Neural crest cell (in vitro differentiated cells): ENCODE results near the gene SLC6A12. TPM values are rescaled to one million over a fixed set of nuclear protein-coding genes. Genes with fewer than 3 reads are reported as not detected.

Experiments
- DNase-seq: peaks from one replicate; pipeline ENCODE4 v3.0.0; 2021; ENCODE audit warnings: low read depth, mixed read lengths, low spot score
- H3K27ac Mint-ChIP-seq: one replicate; pipeline ENCODE4 v1.8.0; 2021; ENCODE audit warnings: mild to moderate bottlenecking, mixed read lengths; ENCODE audit not compliant: unreplicated experiment
- H3K27me3 Mint-ChIP-seq: 2 replicates; pipeline ENCODE4 v1.8.0; 2021; ENCODE audit warnings: low read depth, mild to moderate bottlenecking, mixed read lengths
- H3K36me3 Mint-ChIP-seq: 2 replicates; pipeline ENCODE4 v1.8.0; 2021; ENCODE audit warnings: low read depth, mild to moderate bottlenecking, mixed read lengths
- H3K4me1 Mint-ChIP-seq: 2 replicates; pipeline ENCODE4 v1.8.0; 2021; ENCODE audit warnings: mixed read lengths
- H3K4me3 Mint-ChIP-seq: one replicate; pipeline ENCODE4 v1.8.0; 2021; ENCODE audit warnings: mild to moderate bottlenecking, mixed read lengths
- H3K9me3 Mint-ChIP-seq: 2 replicates; pipeline ENCODE4 v1.8.0; 2021; ENCODE audit warnings: mixed read lengths
- total RNA-seq: library from RNA; stranded (reverse); gene quantifications from 2 replicates; pipeline ENCODE4 v1.2.1, GENCODE V29; 2021
- TF ChIP-seq, protein P1 (sequence below): fragments of 200-600 bp; sonication (generic); conservative IDR thresholded peaks from 2 replicates; pipeline ENCODE4 v1.5.0; 2021; ENCODE audit warnings: antibody characterized with exemption, mild to moderate bottlenecking

SLC6A12 gene
- total RNA-seq, 1 donor from 2014 or later = 0.47 TPM

GRCh38 chr12:224330-224729, 10.4 kb upstream of the SLC6A12 start:
- TF ChIP-seq, protein P1, sequence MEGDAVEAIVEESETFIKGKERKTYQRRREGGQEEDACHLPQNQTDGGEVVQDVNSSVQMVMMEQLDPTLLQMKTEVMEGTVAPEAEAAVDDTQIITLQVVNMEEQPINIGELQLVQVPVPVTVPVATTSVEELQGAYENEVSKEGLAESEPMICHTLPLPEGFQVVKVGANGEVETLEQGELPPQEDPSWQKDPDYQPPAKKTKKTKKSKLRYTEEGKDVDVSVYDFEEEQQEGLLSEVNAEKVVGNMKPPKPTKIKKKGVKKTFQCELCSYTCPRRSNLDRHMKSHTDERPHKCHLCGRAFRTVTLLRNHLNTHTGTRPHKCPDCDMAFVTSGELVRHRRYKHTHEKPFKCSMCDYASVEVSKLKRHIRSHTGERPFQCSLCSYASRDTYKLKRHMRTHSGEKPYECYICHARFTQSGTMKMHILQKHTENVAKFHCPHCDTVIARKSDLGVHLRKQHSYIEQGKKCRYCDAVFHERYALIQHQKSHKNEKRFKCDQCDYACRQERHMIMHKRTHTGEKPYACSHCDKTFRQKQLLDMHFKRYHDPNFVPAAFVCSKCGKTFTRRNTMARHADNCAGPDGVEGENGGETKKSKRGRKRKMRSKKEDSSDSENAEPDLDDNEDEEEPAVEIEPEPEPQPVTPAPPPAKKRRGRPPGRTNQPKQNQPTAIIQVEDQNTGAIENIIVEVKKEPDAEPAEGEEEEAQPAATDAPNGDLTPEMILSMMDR = no peak
- no peaks in the 10 kb centered on the region for H3K9me3 Mint-ChIP-seq

DNA sequence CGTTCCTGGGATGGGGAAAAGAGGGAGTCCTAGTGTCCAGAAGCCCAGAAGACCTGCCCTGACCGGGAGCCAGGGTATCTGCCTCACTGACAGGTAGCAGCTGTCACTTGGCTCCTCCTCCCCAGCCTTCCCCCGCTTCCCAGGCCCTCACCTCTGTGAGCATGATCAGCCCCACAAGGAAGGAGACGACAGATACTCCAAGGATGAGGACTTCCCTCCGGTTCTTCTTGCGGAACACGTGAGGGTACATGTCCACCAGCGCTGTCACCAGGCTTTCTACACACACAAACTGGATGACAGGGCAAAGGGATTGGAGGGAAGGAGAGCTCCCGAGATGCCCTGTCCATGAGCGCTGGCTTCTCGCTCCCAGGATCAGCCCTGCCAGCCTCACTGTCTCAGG, 9.9 kb upstream of the SLC6A12 start:
- Mint-ChIP-seq H3K36me3 (no peaks in the 10 kb centered on the region), H3K4me3 (no peak overlapping the region), H3K27me3 (peaks cover 10% of the 10 kb centered on the region), H3K9me3 (no peaks in the 10 kb centered on the region), H3K4me1 (peaks cover 5% of the 10 kb centered on the region), H3K27ac (no peak overlapping the region)
- TF ChIP-seq, protein P1 = no peak
- no peak for DNase-seq

More at GRCh38 chr12:224330-224729, 10.4 kb upstream of the SLC6A12 start:
- Mint-ChIP-seq H3K36me3 (no peaks in the 10 kb centered on the region), H3K4me3 (no peak overlapping the region), H3K4me1 (peaks cover 10% of the 10 kb centered on the region), H3K27ac (no peak overlapping the region), H3K27me3 (peaks cover 14% of the 10 kb centered on the region)
- DNase-seq = no peak

- no peaks in the 10 kb centered on the region for H3K9me3 Mint-ChIP-seq
- no peak overlapping the region for H3K4me3 Mint-ChIP-seq
- peaks cover 3% of the 10 kb centered on the region for H3K27me3 Mint-ChIP-seq
- H3K4me1 Mint-ChIP-seq = no peaks in the 10 kb centered on the region
- no peak overlapping the region for H3K27ac Mint-ChIP-seq
- H3K36me3 Mint-ChIP-seq = no peaks in the 10 kb centered on the region
- TF ChIP-seq, protein P1 = no peak
- no peak for DNase-seq
These were observed 7.8 kb upstream of the SLC6A12 start for GRCh38 chr12:221736-222135.

- Mint-ChIP-seq H3K27ac (no peak overlapping the region), H3K36me3 (no peaks in the 10 kb centered on the region), H3K9me3 (no peaks in the 10 kb centered on the region), H3K4me1 (no peaks in the 10 kb centered on the region), H3K27me3 (peaks cover 3% of the 10 kb centered on the region), H3K4me3 (no peak overlapping the region)
- TF ChIP-seq, protein P1 = no peak
- no peak for DNase-seq
These were observed 7.1 kb upstream of the SLC6A12 start for GRCh38 chr12:220946-221550.

DNA sequence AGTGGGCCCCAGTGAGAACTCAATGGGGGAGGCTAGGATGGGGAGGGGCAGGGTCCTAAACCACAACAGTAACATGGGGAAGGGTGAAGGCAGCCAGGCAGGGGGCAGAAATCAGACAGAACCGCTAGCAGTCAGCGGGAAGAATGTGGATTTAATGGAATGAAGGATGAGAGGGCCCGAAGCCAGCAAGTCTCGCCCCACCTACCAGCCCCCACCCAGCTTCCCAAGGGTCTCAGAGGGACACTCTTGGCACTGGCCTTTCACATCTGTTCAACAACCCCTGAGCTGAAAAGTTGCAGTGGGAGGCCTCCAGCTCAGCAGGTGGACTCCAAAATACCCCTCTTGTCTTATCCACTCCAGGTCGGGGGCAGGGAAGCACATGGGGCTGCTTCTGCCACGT, 6.5 kb upstream of the SLC6A12 start:
- no peak for DNase-seq
- TF ChIP-seq, protein P1 = no peak
- Mint-ChIP-seq H3K36me3 (no peaks in the 10 kb centered on the region), H3K27ac (no peak overlapping the region), H3K27me3 (peaks cover 3% of the 10 kb centered on the region), H3K4me3 (no peak overlapping the region), H3K4me1 (no peaks in the 10 kb centered on the region), H3K9me3 (no peaks in the 10 kb centered on the region)
